H1 (cell line): ENCODE data around the gene BCAS3. TPM values are rescaled to one million over a fixed set of nuclear protein-coding genes. Genes with fewer than 3 reads are reported as not detected.

ENCODE experiments used
- CTCF ChIA-PET: fragments of 300-600 bp; sonication (Branson Sonifier 250); formaldehyde crosslinking; loops from one replicate; lab custom pipeline; 2021; ENCODE audit not compliant: partially characterized antibody; lab: Charles Lee
- POLR2A ChIA-PET: fragments of 300-600 bp; sonication (Branson Sonifier 250); formaldehyde crosslinking; loops from one replicate; lab custom pipeline; 2021; ENCODE audit warnings: inconsistent platforms; ENCODE audit not compliant: partially characterized antibody; lab: Charles Lee
- DNase-seq, 2 experiments: peaks; one replicate each; pipeline versions ENCODE4 v3.0.0 to v3.0.0-alpha.2; 2010 to 2022; ENCODE audit warnings: low spot score in 2 of 2, low read depth in 1 of 2, mixed read lengths in 1 of 2
- FAIRE-seq: peaks from 2 replicates; lab custom pipeline; 2011; peaks lifted over from hg19 to GRCh38; lab: Jason Lieb, UNC
- H2AFZ ChIP-seq: 2 replicates; pipeline ENCODE4 v1.8.1; 2012; ENCODE audit warnings: low read length, inconsistent platforms
- H2AK5ac ChIP-seq: 2 replicates; pipeline ENCODE4 v1.6.1; 2013; ENCODE audit warnings: low read depth, low read length
- H2BK120ac ChIP-seq: replicated peaks from 2 replicates; pipeline ENCODE3; 2013; ENCODE audit warnings: low read depth, low read length, inconsistent platforms
- H2BK12ac ChIP-seq: 2 replicates; pipeline ENCODE4 v1.6.1; 2013; ENCODE audit warnings: low read depth, low read length
- H2BK15ac ChIP-seq: 2 replicates; pipeline ENCODE4 v1.6.1; 2013; ENCODE audit warnings: low read length
- H2BK20ac ChIP-seq: 2 replicates; pipeline ENCODE4 v1.6.1; 2013; ENCODE audit warnings: low read length
- H2BK5ac ChIP-seq: 2 replicates; pipeline ENCODE4 v1.6.1; 2013; ENCODE audit warnings: low read depth, low read length
- H3K14ac ChIP-seq: 2 replicates; pipeline ENCODE4 v1.6.1; 2013; ENCODE audit warnings: inconsistent platforms; ENCODE audit not compliant: insufficient read length
- H3K18ac ChIP-seq: 2 replicates; pipeline ENCODE4 v1.6.1; 2013; ENCODE audit warnings: low read length; ENCODE audit errors: extremely low read depth
- H3K23ac ChIP-seq: 2 replicates; pipeline ENCODE4 v1.6.1; 2013; ENCODE audit warnings: inconsistent platforms; ENCODE audit not compliant: insufficient read length
- H3K23me2 ChIP-seq: 2 replicates; pipeline ENCODE4 v1.6.1; 2013; ENCODE audit warnings: low read depth, low read length
- H3K27ac ChIP-seq: 2 replicates; pipeline ENCODE4 v1.6.1; 2011; ENCODE audit warnings: low read depth, low read length, inconsistent platforms
- H3K27me3 ChIP-seq, 4 experiments: replicated peaks in 1 of 4; 1 replicate in 1 of 4; 2 replicates in 3 of 4; pipeline versions ENCODE4 v1.6.1 to v1.8.1; 2011 to 2013; ENCODE audit warnings: low read length in 3 of 4, mild to moderate bottlenecking in 3 of 4, inconsistent platforms in 2 of 4, mixed read lengths in 2 of 4, moderate library complexity in 1 of 4; ENCODE audit not compliant: control insufficient read depth in 3 of 4, insufficient read depth in 3 of 4; ENCODE audit errors: extremely low read depth in 1 of 4
- H3K36me3 ChIP-seq, 4 experiments: 2 replicates each; pipeline versions ENCODE4 v1.6.1 to v1.8.1; 2011 to 2013; ENCODE audit warnings: mild to moderate bottlenecking in 4 of 4, low read length in 3 of 4, moderate library complexity in 2 of 4, control low read depth in 1 of 4, inconsistent platforms in 1 of 4; ENCODE audit not compliant: insufficient read depth in 4 of 4, control insufficient read depth in 2 of 4
- H3K4ac ChIP-seq: replicated peaks from 2 replicates; pipeline ENCODE3; 2013; ENCODE audit warnings: low read length, low read depth, mixed read lengths, inconsistent platforms; ENCODE audit not compliant: insufficient read length
- H3K4me1 ChIP-seq, 4 experiments: replicated peaks in 1 of 4; 1 replicate in 1 of 4; 2 replicates in 3 of 4; pipeline versions ENCODE4 v1.6.1 to v1.8.1; 2011 to 2013; ENCODE audit warnings: low read length in 3 of 4, inconsistent platforms in 2 of 4, mixed read lengths in 1 of 4; ENCODE audit not compliant: insufficient read depth in 4 of 4, control insufficient read depth in 3 of 4
- H3K4me2 ChIP-seq, 2 experiments: 2 replicates each; pipeline versions ENCODE4 v1.6.1 to v1.8.1; 2011 to 2013; ENCODE audit warnings: low read depth in 2 of 2, low read length in 2 of 2, control low read depth in 1 of 2, inconsistent platforms in 1 of 2, mild to moderate bottlenecking in 1 of 2; ENCODE audit not compliant: insufficient read depth in 1 of 2
- H3K4me3 ChIP-seq, 4 experiments: fragments of 200-600, 300-600 bp in 1 of 4; sonication (generic), shearing (Covaris generic), sonication (Bioruptor Twin) in 1 of 4; 2 replicates each; pipeline versions ENCODE4 v1.5.1 to v1.8.1; 2011 to 2016; ENCODE audit warnings: low read length in 4 of 4, low read depth in 3 of 4, control low read depth in 2 of 4, inconsistent platforms in 2 of 4, mild to moderate bottlenecking in 2 of 4, mixed read lengths in 1 of 4, moderate library complexity in 1 of 4; ENCODE audit not compliant: insufficient read depth in 2 of 4; ENCODE audit errors: extremely low read depth in 1 of 4
- H3K56ac ChIP-seq: replicated peaks from 2 replicates; pipeline ENCODE3; 2013; ENCODE audit warnings: low read depth, mild to moderate bottlenecking, mixed read lengths, low read length, inconsistent platforms; ENCODE audit not compliant: insufficient read length
- H3K79me1 ChIP-seq: 2 replicates; pipeline ENCODE4 v1.6.1; 2013; ENCODE audit warnings: low read depth, low read length, control low read depth
- H3K79me2 ChIP-seq, 2 experiments: 2 replicates each; pipeline versions ENCODE4 v1.6.1 to v1.8.1; 2012 to 2013; ENCODE audit warnings: low read length in 2 of 2, mild to moderate bottlenecking in 2 of 2, inconsistent platforms in 1 of 2; ENCODE audit not compliant: insufficient read depth in 2 of 2, control insufficient read depth in 1 of 2
- H3K9ac ChIP-seq, 4 experiments: replicated peaks in 1 of 4; 1 replicate in 1 of 4; 2 replicates in 3 of 4; pipeline versions ENCODE4 v1.6.1 to v1.8.1; 2011 to 2013; ENCODE audit warnings: low read depth in 3 of 4, low read length in 3 of 4, control low read depth in 2 of 4, mild to moderate bottlenecking in 2 of 4, moderate library complexity in 2 of 4, inconsistent platforms in 1 of 4; ENCODE audit errors: extremely low read depth in 1 of 4
- H3K9me3 ChIP-seq, 2 experiments: 2 replicates each; pipeline versions ENCODE4 v1.6.1 to v1.8.1; 2012 to 2013; ENCODE audit warnings: mild to moderate bottlenecking in 2 of 2, moderate library complexity in 2 of 2, control low read depth in 1 of 2, inconsistent platforms in 1 of 2, low read depth in 1 of 2, low read length in 1 of 2, mixed read lengths in 1 of 2; ENCODE audit not compliant: insufficient read depth in 2 of 2
- H4K20me1 ChIP-seq, 2 experiments: replicated peaks in 1 of 2; 2 replicates each; pipeline versions ENCODE3 to v1.8.1; 2011 to 2013; ENCODE audit warnings: inconsistent platforms in 2 of 2, low read length in 2 of 2, mild to moderate bottlenecking in 1 of 2; ENCODE audit not compliant: insufficient read depth in 2 of 2, control insufficient read depth in 1 of 2
- H4K5ac ChIP-seq: 2 replicates; pipeline ENCODE4 v1.6.1; 2013; ENCODE audit warnings: low read length, low read depth, mixed read lengths, inconsistent platforms; ENCODE audit not compliant: insufficient read length
- H4K8ac ChIP-seq: 2 replicates; pipeline ENCODE4 v1.8.0; 2013; ENCODE audit warnings: mild to moderate bottlenecking, moderate library complexity, low read length, inconsistent platforms; ENCODE audit not compliant: insufficient read depth; ENCODE audit errors: extremely low read depth
- H4K91ac ChIP-seq: replicated peaks from 2 replicates; pipeline ENCODE3; 2013; ENCODE audit warnings: low read length, mixed read lengths, inconsistent platforms; ENCODE audit not compliant: insufficient read length
- CBX5 ChIP-seq: fragments of 300-800, 300-1000 bp; sonication (generic); IDR thresholded peaks from 2 replicates; pipeline ENCODE4 v1.7.1; 2016; ENCODE audit warnings: antibody characterized with exemption, low read length, low read depth
- JUND ChIP-seq: IDR thresholded peaks from 2 replicates; pipeline ENCODE4 v1.6.1; 2011; ENCODE audit warnings: mild to moderate bottlenecking, improper control_type of control experiment, low read length
- RAD21 ChIP-seq, 2 experiments: IDR thresholded peaks in 1 of 2; conservative IDR thresholded peaks in 1 of 2; 2 replicates each; pipeline ENCODE4 v1.6.1; 2011; ENCODE audit warnings: low read depth in 2 of 2, low read length in 2 of 2, improper control_type of control experiment in 1 of 2, inconsistent platforms in 1 of 2, mild to moderate bottlenecking in 1 of 2, moderate library complexity in 1 of 2
- RNF2 ChIP-seq: fragments of 200-900, 300-1000 bp; sonication (generic); IDR thresholded peaks from 2 replicates; pipeline ENCODE4 v1.7.1; 2016; ENCODE audit warnings: borderline replicate concordance, low read depth, mild to moderate bottlenecking, antibody characterized with exemption, low read length; ENCODE audit not compliant: poor library complexity, severe bottlenecking; ENCODE audit errors: missing control alignments
- SIRT6 ChIP-seq: IDR thresholded peaks from one replicate; pipeline ENCODE4 v1.7.1; 2012; ENCODE audit warnings: low read length, inconsistent platforms
- WGBS, 2 experiments: shearing (Covaris generic) in 1 of 2; methylation state at CpG; one replicate each; pipeline versions ENCODE4 v1.1.6 to v1.1.7; 2013 to 2015; ENCODE audit warnings: low lambda C conversion rate in 2 of 2, mixed read lengths in 2 of 2, inconsistent platforms in 1 of 2, low coverage in 1 of 2, missing lambda C conversion rate in 1 of 2; ENCODE audit not compliant: insufficient replicate concordance in 2 of 2, insufficient coverage in 1 of 2, insufficient read length in 1 of 2; ENCODE audit errors: extremely low coverage in 1 of 2, missing lambda C conversion rate in 1 of 2; 5-methylcytosine and 5-hydroxymethylcytosine counted together
- polyA plus RNA-seq, 7 experiments: library from polyadenylated mRNA; depleted of rRNA in 3 of 7; stranded (reverse) in 5 of 7; unstranded in 2 of 7; fragments of >200 nt in 5 of 7; fragments of 200-250 nt in 2 of 7; gene quantifications; 1 replicate in 5 of 7; 2 replicates in 1 of 7; 4 replicates in 1 of 7; pipeline versions ENCODE4 v1.2.1 to v1.2.3, GENCODE V29; 2011 to 2013; ENCODE audit warnings: missing spikeins in 2 of 7, mixed read lengths in 2 of 7
- total RNA-seq: library from RNA; stranded (reverse); fragmentation: NEBNext Ultra II Directional; extraction: Animal tissue kit (Norgen Biotek cat#: 25700); gene quantifications from 2 replicates; pipeline ENCODE4 v1.2.1, GENCODE V29; 2021

Gene BCAS3
- total and polyA plus RNA-seq, 2 of the 8 experiments (the other 6 are each of a cell fraction or from before 2014, with no cell fraction given), result 9.9 to 13.3 TPM

GRCh38 chr17:61206922-61207321 lies 529.3 kb downstream of the BCAS3 start:
- no peaks in the 10 kb centered on the region for H3K36me3 ChIP-seq
- H4K5ac ChIP-seq, result no peak overlapping the region
- H2BK20ac ChIP-seq, result no peak overlapping the region
- CTCF ChIA-PET, result no interaction called here
- no peak overlapping the region for H3K4me2 ChIP-seq
- H3K9me3 ChIP-seq, result no peaks in the 10 kb centered on the region
- H3K18ac ChIP-seq, result no peak overlapping the region
- H3K9ac ChIP-seq, result no peak overlapping the region
- no peak overlapping the region for H4K91ac ChIP-seq
- DNase-seq, result no peak
- no peak overlapping the region for H2BK15ac ChIP-seq
- no peaks in the 10 kb centered on the region for H3K79me2 ChIP-seq
- no peaks in the 10 kb centered on the region for H3K79me1 ChIP-seq
- TF ChIP-seq JUND (no peak), RAD21 (IDR thresholded peaks at IDR 0.05 in 1 of 2, conservative IDR thresholded peaks at IDR 0.05 in 1 of 2; ENCODE audit: low read depth in 2 of 2, low read length in 2 of 2) (no peak), RNF2 (no peak), SIRT6 (no peak), CBX5 (no peak)
- TF ChIP-seq, all 59 proteins: peak for 0
- no peak overlapping the region for H3K4ac ChIP-seq
- WGBS, 2 experiments, result 92% methylated on average over 5 of the region's 5 CpGs; no CpG with 5 or more reads in 1 of the 2 experiments
- no peak overlapping the region for H4K8ac ChIP-seq
- H3K56ac ChIP-seq, result no peak overlapping the region
- no peaks in the 10 kb centered on the region for H3K23me2 ChIP-seq
- no peak overlapping the region for H2AFZ ChIP-seq
- H4K20me1 ChIP-seq, result no peaks in the 10 kb centered on the region
- H2BK120ac ChIP-seq, result no peak overlapping the region
- POLR2A ChIA-PET, result no interaction called here
- no peaks in the 10 kb centered on the region for H3K27me3 ChIP-seq
- peaks cover 0 to 9% (median 4%) of the 10 kb centered on the region in 4 experiments; a peak in 6 of 7 replicates for H3K4me1 ChIP-seq
- no peak overlapping the region for H2AK5ac ChIP-seq
- no peak overlapping the region for H2BK5ac ChIP-seq
- H3K23ac ChIP-seq, result no peak overlapping the region
- no peak overlapping the region for H2BK12ac ChIP-seq
- H3K27ac ChIP-seq, result no peak overlapping the region
- FAIRE-seq, result no peak
- H3K14ac ChIP-seq, result no peak overlapping the region
- H3K4me3 ChIP-seq, result no peak overlapping the region
